ENCODE measurements around the gene NOSIP.

The NOSIP gene

DNA sequence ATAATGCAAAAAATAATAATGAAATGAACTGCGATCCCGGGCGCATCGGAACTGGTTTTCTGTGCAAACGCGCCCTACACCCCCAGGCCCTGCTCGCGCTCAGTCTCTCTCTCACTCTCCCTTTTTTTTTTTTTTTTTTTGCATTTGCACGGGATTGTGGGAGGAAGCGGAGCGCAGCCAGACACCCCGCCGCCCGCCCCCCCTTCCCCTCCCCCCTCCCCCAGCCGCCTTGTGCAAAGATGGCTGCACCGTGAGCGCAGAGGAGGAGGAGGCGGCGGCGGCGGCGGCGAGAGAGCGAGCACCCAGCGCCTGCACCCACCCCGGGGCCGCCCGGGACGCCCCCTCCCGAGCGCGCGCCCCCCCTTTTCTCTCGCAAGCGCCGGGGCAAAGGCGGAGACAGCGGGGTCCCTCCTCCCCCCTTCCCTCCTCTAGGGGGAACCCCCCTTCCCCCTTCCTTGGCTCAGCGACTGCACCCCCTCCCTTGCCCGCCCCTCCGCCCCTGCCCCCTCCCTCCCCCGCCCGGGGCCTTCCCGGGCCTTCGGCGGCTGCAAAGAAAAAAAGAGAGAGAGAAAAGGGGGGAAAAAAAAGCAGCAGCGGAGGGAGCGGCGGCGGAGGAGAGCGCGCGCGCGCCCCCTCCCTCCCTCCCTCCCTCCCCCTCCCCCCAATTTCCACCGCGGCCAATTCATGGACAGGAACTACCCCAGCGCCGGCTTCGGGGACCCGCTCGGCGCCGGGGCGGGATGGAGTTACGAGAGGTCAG lies 10.8 kb upstream of the NOSIP start, which contains the start of gene PRR12:
TSS of gene PRR12 (plus strand) at position 212 of the 760 bp plus-strand sequence. CDS start at position 685, 473 bp downstream.
- peak within 1 kb of the TSS; percentile 76 for H3K4me3 ChIP-seq (ENCODE audit: low read depth, low read length)
- peak; percentile 87 for DNase-seq (ENCODE audit: low read depth)
- TF ChIP-seq, protein P1, sequence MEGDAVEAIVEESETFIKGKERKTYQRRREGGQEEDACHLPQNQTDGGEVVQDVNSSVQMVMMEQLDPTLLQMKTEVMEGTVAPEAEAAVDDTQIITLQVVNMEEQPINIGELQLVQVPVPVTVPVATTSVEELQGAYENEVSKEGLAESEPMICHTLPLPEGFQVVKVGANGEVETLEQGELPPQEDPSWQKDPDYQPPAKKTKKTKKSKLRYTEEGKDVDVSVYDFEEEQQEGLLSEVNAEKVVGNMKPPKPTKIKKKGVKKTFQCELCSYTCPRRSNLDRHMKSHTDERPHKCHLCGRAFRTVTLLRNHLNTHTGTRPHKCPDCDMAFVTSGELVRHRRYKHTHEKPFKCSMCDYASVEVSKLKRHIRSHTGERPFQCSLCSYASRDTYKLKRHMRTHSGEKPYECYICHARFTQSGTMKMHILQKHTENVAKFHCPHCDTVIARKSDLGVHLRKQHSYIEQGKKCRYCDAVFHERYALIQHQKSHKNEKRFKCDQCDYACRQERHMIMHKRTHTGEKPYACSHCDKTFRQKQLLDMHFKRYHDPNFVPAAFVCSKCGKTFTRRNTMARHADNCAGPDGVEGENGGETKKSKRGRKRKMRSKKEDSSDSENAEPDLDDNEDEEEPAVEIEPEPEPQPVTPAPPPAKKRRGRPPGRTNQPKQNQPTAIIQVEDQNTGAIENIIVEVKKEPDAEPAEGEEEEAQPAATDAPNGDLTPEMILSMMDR (IDR thresholded peaks at IDR 0.05; ENCODE audit: insufficient read depth, low read depth, low read length, missing control alignments) = no peak

DNA sequence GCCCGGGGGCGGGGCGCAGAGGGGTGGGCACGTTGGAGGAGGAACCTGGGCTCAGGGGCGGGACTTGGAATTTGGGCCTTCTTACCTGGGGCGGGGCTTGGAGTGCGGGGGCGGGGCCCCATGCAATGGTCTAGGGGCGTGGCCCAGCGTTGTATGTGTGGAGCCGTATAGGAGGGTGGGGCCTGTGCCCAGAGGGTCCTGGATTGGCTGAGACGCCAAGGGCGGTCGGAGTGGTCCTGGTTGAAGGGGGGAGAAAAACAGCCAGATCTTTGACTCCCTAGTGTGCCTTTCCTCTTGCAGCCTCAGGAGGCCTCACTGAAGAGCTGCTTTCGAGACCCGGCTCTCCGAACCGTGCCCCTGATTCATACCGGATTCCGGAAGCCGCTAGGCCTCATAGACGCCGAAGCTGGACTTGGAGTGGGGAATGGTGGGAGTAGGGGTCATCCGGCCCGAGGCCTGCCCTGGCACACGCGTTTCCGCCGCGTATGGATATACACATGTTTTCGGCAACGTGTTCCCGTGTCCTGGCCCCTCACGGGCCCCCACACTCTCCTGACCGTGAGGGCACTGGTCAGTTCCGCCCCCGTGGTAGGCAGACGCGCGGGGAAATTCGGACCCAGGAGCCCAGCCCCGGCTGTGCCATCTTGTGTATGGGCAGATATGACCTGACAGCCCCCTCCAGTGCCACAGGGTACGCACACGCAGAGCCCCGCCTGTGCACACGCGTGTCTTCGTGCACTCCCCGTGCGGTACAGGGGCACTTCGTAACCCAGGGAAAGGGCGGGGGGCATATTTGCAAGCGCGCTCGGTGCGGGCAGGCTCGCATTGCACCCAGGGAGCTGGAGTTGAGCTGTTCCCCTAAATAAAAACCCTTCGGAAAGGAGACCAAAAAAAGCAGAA lies 10.0 kb upstream of the NOSIP start:
- TF ChIP-seq, protein P1 (IDR thresholded peaks at IDR 0.05; ENCODE audit: insufficient read depth, low read depth, low read length, missing control alignments) = no peak
- DNase-seq (ENCODE audit: low read depth) = peak; percentile 98
- H3K4me3 ChIP-seq (ENCODE audit: low read depth, low read length) = peak overlapping the region; percentile 76

DNA sequence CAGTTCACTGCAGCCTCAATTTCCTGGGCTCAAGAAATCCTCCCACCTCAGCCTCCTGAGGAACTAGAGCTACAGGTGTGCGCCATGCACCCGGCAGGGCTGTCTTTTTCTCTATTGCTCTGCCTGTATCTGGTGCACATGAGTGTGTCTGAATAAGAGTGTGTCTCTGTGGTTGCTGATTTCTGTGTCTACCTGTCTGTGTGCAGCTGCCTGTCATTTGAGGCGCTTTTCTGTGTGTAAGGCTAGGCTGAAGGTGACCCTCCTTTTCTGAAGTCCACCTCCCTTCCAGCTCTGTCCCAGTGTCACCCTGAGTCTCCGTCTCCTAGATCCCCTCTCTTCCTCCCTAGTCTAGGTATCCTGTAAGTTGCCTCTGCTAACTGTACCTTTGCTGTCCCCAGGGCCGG lies 9.1 kb upstream of the NOSIP start:
- H3K4me3 ChIP-seq (ENCODE audit: low read depth, low read length) = no peak overlapping the region
- TF ChIP-seq, protein P1 (IDR thresholded peaks at IDR 0.05; ENCODE audit: insufficient read depth, low read depth, low read length, missing control alignments) = no peak
- no peak for DNase-seq (ENCODE audit: low read depth)

DNA sequence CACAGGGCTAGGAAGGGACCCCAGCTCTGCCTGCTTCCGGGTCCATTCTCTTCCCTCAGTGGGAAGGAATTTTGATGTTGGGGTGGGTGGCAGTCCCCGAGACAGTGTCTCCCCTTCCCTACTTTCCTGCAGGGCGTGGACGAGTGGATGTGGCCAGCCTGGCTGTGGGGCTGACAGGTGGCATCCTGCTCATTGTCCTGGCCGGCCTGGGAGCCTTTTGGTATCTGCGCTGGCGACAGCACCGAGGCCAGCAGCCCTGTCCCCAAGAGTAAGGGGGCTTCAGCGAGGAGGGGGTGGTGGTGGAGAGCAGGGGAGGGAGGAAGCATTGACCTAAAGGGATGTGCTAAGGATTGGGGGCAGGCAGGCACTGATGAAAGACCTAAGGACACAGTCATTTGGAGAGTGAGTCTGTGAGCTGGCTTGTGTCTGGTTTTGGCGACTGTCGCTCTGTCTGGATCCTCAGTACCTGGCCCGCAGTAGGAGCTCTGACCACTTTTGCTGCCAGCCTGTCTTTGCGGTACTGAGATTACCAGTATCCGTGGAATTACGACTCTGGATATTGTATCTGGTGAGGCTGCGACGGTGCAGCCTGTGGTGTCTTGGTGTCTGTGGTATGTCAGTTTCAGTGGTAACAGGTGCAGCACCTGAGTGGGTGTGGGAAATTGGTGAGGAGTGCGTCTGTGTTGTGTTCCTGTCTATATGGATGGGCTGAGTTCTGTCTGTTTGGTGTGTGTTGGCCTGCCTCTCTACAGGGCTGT lies 8.2 kb upstream of the NOSIP start:
- DNase-seq (ENCODE audit: low read depth) = peak; percentile 65
- TF ChIP-seq, protein P1 (IDR thresholded peaks at IDR 0.05; ENCODE audit: insufficient read depth, low read depth, low read length, missing control alignments) = no peak
- no peak overlapping the region for H3K4me3 ChIP-seq (ENCODE audit: low read depth, low read length)

DNA sequence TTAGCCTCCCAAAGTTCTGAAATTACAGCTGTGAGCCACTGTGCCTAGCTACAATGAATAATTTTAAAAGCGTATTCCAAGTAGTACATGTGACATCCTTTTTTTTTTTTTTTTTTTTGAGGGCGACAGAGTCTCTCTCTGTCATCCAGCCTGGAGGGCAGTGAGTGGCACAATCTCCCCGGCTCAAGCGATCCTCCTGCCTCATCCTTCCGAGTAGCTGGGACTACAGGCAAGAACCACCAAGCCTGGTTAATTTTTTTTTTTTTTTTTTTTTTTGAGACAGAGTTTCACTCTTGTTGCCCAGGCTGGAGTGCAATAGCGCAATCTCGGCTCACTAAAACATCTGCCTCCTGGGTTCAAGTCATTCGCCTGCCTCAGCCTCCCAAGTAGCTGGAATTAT lies 6.9 kb upstream of the NOSIP start:
- no peak for DNase-seq (ENCODE audit: low read depth)
- H3K4me3 ChIP-seq (ENCODE audit: low read depth, low read length) = no peak overlapping the region
- TF ChIP-seq, protein P1 (IDR thresholded peaks at IDR 0.05; ENCODE audit: insufficient read depth, low read depth, low read length, missing control alignments) = no peak

DNA sequence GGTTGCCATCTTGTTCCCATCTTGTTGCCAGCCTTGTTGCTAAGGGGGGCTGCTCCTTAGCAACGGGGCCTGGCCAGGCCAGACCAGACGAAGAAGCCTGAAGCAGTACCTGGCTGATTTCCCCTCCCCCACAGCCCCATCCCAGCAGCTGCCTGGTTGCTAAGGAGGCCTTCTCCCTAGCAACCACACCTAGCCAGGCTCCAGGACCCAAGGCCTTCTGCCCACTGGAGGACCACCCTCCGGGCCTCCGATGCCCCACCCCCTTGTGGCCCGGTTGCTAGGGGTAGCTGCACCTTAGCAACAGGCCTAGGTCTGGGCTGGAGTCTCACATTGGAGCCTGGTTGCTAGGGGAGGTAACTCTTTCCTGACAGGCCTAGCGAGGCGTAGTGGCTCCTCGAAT lies 4.7 kb upstream of the NOSIP start:
- no peak for DNase-seq (ENCODE audit: low read depth)
- no peak overlapping the region for H3K4me3 ChIP-seq (ENCODE audit: low read depth, low read length)
- TF ChIP-seq, protein P1 (IDR thresholded peaks at IDR 0.05; ENCODE audit: insufficient read depth, low read depth, low read length, missing control alignments) = no peak
